Measurements from ENCODE around the gene OCA2. TPM values are rescaled to one million over a fixed set of nuclear protein-coding genes. Genes with fewer than 3 reads are reported as not detected.

OCA2 gene
- total RNA-seq, 1 donor from 2014 or later: 1.0 TPM

GRCh38 chr15:27813139-27813538, 286.0 kb downstream of the OCA2 start:
- DNase-seq (ENCODE audit: low spot score in 2 of 2, unreplicated experiment in 2 of 2): no peak
- Mint-ChIP-seq H3K36me3 (no peaks in the 10 kb centered on the region), H3K27ac (no peak overlapping the region), H3K4me3 (no peak overlapping the region), H3K4me1 (no peaks in the 10 kb centered on the region), H3K27me3 (ENCODE audit: low read depth) (peaks cover 4% of the 10 kb centered on the region), H3K9me3 (peaks cover 15% of the 10 kb centered on the region)
- TF ChIP-seq, protein P1, sequence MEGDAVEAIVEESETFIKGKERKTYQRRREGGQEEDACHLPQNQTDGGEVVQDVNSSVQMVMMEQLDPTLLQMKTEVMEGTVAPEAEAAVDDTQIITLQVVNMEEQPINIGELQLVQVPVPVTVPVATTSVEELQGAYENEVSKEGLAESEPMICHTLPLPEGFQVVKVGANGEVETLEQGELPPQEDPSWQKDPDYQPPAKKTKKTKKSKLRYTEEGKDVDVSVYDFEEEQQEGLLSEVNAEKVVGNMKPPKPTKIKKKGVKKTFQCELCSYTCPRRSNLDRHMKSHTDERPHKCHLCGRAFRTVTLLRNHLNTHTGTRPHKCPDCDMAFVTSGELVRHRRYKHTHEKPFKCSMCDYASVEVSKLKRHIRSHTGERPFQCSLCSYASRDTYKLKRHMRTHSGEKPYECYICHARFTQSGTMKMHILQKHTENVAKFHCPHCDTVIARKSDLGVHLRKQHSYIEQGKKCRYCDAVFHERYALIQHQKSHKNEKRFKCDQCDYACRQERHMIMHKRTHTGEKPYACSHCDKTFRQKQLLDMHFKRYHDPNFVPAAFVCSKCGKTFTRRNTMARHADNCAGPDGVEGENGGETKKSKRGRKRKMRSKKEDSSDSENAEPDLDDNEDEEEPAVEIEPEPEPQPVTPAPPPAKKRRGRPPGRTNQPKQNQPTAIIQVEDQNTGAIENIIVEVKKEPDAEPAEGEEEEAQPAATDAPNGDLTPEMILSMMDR (IDR thresholded peaks at IDR 0.05; ENCODE audit: unreplicated experiment): no peak

- TF ChIP-seq, protein P1 (IDR thresholded peaks at IDR 0.05; ENCODE audit: unreplicated experiment): no peak
- H3K4me3 Mint-ChIP-seq: no peak overlapping the region
- H3K4me1 Mint-ChIP-seq: no peaks in the 10 kb centered on the region
- peaks cover 5% of the 10 kb centered on the region for H3K9me3 Mint-ChIP-seq
- no peak overlapping the region for H3K27ac Mint-ChIP-seq
- peaks cover 4% of the 10 kb centered on the region for H3K27me3 Mint-ChIP-seq (ENCODE audit: low read depth)
- H3K36me3 Mint-ChIP-seq: no peaks in the 10 kb centered on the region
- DNase-seq (ENCODE audit: low spot score in 2 of 2, unreplicated experiment in 2 of 2): no peak
These were observed 290.9 kb downstream of the OCA2 start for GRCh38 chr15:27808182-27808581.

DNA sequence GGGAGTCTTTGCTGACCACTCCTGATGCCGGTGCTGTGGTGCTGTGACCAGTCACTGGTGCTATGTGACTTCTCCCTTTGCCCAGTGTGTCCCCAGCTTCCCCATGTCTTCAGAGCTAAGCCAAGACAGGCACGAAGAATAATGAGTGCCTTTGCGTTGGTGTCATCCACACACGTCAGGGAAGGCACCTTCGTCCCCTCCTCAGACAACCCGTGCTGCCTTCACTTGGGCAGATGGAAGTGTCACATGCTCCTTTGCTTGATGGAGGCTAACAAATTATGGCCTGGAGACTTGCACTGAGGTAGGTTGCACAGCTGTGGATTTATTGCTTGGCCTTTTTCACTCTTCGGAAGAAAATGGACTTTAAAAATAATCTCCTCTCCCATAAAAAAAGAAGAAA, 291.8 kb downstream of the OCA2 start:
- Mint-ChIP-seq H3K4me1 (no peaks in the 10 kb centered on the region), H3K36me3 (no peaks in the 10 kb centered on the region), H3K9me3 (peaks cover 10% of the 10 kb centered on the region), H3K27ac (no peak overlapping the region), H3K4me3 (no peak overlapping the region), H3K27me3 (ENCODE audit: low read depth) (peaks cover 4% of the 10 kb centered on the region)
- DNase-seq (ENCODE audit: low spot score in 2 of 2, unreplicated experiment in 2 of 2): no peak
- TF ChIP-seq, protein P1 (IDR thresholded peaks at IDR 0.05; ENCODE audit: unreplicated experiment): no peak

DNA sequence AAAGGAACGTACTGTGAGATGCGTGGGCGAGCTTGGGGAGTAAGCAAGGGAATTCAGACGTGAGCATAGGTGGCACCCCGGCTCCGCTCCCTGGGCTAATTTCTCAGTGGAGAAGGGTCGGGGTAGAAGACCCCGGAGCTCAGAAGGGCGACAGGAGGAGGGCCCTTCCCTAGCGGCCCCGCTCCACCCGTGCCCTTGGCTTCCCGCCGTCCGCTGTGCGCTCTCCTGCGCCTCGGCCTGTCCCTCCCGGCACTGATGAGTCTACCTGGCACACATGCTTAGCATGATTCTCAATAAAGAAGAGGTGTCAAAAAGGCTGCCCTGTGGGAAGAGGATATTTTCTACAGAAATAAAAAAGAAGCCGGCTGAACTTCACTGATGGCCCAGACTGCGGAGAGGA, 292.7 kb downstream of the OCA2 start:
- Mint-ChIP-seq H3K4me3 (no peak overlapping the region), H3K27ac (no peak overlapping the region)

GRCh38 chr15:27805261-27806220, 293.6 kb downstream of the OCA2 start:
- Mint-ChIP-seq H3K4me1 (no peaks in the 10 kb centered on the region), H3K4me3 (no peak overlapping the region), H3K27ac (no peak overlapping the region), H3K36me3 (no peaks in the 10 kb centered on the region), H3K9me3 (peaks cover 10% of the 10 kb centered on the region), H3K27me3 (ENCODE audit: low read depth) (peaks cover 4% of the 10 kb centered on the region)
- TF ChIP-seq, protein P1 (IDR thresholded peaks at IDR 0.05; ENCODE audit: unreplicated experiment): no peak
- no peak for DNase-seq (ENCODE audit: low spot score in 2 of 2, unreplicated experiment in 2 of 2)

More for the DNA sequence above, 292.7 kb downstream of the OCA2 start:
- peaks cover 4% of the 10 kb centered on the region for H3K27me3 Mint-ChIP-seq (ENCODE audit: low read depth)
- TF ChIP-seq, protein P1 (IDR thresholded peaks at IDR 0.05; ENCODE audit: unreplicated experiment): no peak
- peaks cover 10% of the 10 kb centered on the region for H3K9me3 Mint-ChIP-seq
- H3K36me3 Mint-ChIP-seq: no peaks in the 10 kb centered on the region
- H3K4me1 Mint-ChIP-seq: no peaks in the 10 kb centered on the region
- no peak for DNase-seq (ENCODE audit: low spot score in 2 of 2, unreplicated experiment in 2 of 2)

Data from mesothelial cell of epicardium (in vitro differentiated cells).